Panc1 (cell line): ENCODE data around the gene FYN.

Source experiments
- CTCF ChIP-seq: fragments of 450-650 bp; IDR thresholded peaks from 2 replicates; pipeline ENCODE4 v1.5.1; 2017; ENCODE audit warnings: mild to moderate bottlenecking
- POLR2AphosphoS5 ChIP-seq: IDR thresholded peaks from 2 replicates; pipeline ENCODE4 v1.6.1; 2012; ENCODE audit warnings: mild to moderate bottlenecking, low read depth, low read length, moderate library complexity
- SIN3A ChIP-seq: IDR thresholded peaks from 2 replicates; pipeline ENCODE4 v1.6.1; 2012; ENCODE audit warnings: low read depth, mild to moderate bottlenecking, low read length, moderate library complexity, borderline replicate concordance; ENCODE audit not compliant: insufficient read depth
- TCF7L2 ChIP-seq: IDR thresholded peaks from 2 replicates; pipeline ENCODE4 v1.6.1; 2011; ENCODE audit warnings: mild to moderate bottlenecking, low read depth, low read length, inconsistent platforms
- TF ChIP-seq, protein P1 (sequence below), 2 experiments: IDR thresholded peaks; 2 replicates each; pipeline ENCODE4 v1.6.1; 2011 to 2012; ENCODE audit warnings: low read depth in 2 of 2, control low read depth in 1 of 2, low read length in 1 of 2, mild to moderate bottlenecking in 1 of 2, moderate library complexity in 1 of 2; ENCODE audit not compliant: insufficient read depth in 1 of 2

DNA sequence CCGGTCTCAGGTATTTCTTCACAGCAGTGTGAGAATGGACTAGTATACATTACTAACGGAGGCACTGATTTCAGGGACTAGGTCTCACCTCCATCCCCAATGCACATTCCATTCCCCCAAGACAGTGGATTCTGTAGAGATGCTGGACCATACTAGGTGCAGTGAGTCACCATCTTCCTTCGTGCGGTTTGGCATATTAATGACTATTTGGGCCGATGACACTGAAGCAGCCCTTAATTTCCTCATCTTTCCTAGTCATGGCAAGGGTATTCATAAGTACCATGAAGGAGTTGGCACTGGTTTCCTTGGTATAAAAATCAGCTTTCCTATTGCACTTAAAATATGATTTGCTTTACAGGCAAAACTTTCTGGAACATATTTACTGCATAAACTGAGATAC is 146.2 kb downstream of the FYN start:
- TF ChIP-seq, protein P1, sequence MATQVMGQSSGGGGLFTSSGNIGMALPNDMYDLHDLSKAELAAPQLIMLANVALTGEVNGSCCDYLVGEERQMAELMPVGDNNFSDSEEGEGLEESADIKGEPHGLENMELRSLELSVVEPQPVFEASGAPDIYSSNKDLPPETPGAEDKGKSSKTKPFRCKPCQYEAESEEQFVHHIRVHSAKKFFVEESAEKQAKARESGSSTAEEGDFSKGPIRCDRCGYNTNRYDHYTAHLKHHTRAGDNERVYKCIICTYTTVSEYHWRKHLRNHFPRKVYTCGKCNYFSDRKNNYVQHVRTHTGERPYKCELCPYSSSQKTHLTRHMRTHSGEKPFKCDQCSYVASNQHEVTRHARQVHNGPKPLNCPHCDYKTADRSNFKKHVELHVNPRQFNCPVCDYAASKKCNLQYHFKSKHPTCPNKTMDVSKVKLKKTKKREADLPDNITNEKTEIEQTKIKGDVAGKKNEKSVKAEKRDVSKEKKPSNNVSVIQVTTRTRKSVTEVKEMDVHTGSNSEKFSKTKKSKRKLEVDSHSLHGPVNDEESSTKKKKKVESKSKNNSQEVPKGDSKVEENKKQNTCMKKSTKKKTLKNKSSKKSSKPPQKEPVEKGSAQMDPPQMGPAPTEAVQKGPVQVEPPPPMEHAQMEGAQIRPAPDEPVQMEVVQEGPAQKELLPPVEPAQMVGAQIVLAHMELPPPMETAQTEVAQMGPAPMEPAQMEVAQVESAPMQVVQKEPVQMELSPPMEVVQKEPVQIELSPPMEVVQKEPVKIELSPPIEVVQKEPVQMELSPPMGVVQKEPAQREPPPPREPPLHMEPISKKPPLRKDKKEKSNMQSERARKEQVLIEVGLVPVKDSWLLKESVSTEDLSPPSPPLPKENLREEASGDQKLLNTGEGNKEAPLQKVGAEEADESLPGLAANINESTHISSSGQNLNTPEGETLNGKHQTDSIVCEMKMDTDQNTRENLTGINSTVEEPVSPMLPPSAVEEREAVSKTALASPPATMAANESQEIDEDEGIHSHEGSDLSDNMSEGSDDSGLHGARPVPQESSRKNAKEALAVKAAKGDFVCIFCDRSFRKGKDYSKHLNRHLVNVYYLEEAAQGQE (IDR thresholded peaks at IDR 0.05; ENCODE audit: insufficient read depth in 1 of 2, low read depth in 2 of 2, low read length in 1 of 2): no peak
- TF ChIP-seq POLR2AphosphoS5: no peak
- TF ChIP-seq SIN3A: no peak
- TF ChIP-seq CTCF: no peak
- no peak for TF ChIP-seq TCF7L2
